GM19238 (cell line): ENCODE results near the gene MS4A18.
"Not testable (repeated sequence)": the region's sequence is repeated elsewhere in the genome, so short reads cannot be mapped to it uniquely, and the experiment has no call there.

ENCODE experiments used
- DNase-seq: peaks from one replicate; pipeline ENCODE4 v3.0.0; 2011; ENCODE audit warnings: low spot score; ENCODE audit not compliant: insufficient read length

The MS4A18 gene

GRCh38 chr11:60724420-60724819 lies at the start of gene MS4A18:
MS4A18 (plus strand) TSS chr11:60724720.
- DNase-seq, result no peak

GRCh38 chr11:60678231-60678630 lies 46.3 kb upstream of the MS4A18 start:
- not testable (repeated sequence) for DNase-seq

- no peak for DNase-seq
Measured at GRCh38 chr11:60679879-60680278, 44.6 kb upstream of the MS4A18 start.

GRCh38 chr11:60680455-60681119 lies 43.9 kb upstream of the MS4A18 start:
- no peak for DNase-seq

- DNase-seq, result not testable (repeated sequence)
Measured at GRCh38 chr11:60684541-60684848, 40.0 kb upstream of the MS4A18 start.

GRCh38 chr11:60691661-60692060 lies 32.9 kb upstream of the MS4A18 start:
- DNase-seq, result no peak

GRCh38 chr11:60699284-60699691 lies 25.2 kb upstream of the MS4A18 start, which contains the start of gene MS4A8:
MS4A8 (plus strand) TSS chr11:60699612; CDS start chr11:60700861, 1,249 bp downstream.
- DNase-seq, result no peak

GRCh38 chr11:60699936-60700335 lies 24.6 kb upstream of the MS4A18 start:
- DNase-seq, result no peak

GRCh38 chr11:60700689-60701468 lies 23.6 kb upstream of the MS4A18 start:
- DNase-seq, result no peak

GRCh38 chr11:60701469-60701818 lies 23.1 kb upstream of the MS4A18 start:
- no peak for DNase-seq

GRCh38 chr11:60703374-60703773 lies 21.1 kb upstream of the MS4A18 start:
- DNase-seq, result no peak

GRCh38 chr11:60705895-60706294 lies 18.6 kb upstream of the MS4A18 start:
- DNase-seq, result no peak

- no peak for DNase-seq
Measured at GRCh38 chr11:60706931-60707330, 17.6 kb upstream of the MS4A18 start.

- DNase-seq, result no peak
Measured at GRCh38 chr11:60710482-60710881, 14.0 kb upstream of the MS4A18 start.

- no peak for DNase-seq
Measured at GRCh38 chr11:60711276-60711675, 13.2 kb upstream of the MS4A18 start.

- not testable (repeated sequence) for DNase-seq
Measured at GRCh38 chr11:60713423-60713822, 11.1 kb upstream of the MS4A18 start.

- DNase-seq, result no peak
Measured at GRCh38 chr11:60717956-60718355, 6.6 kb upstream of the MS4A18 start.

GRCh38 chr11:60718524-60719316 lies 5.8 kb upstream of the MS4A18 start:
- DNase-seq, result no peak

GRCh38 chr11:60719391-60719790 lies 5.1 kb upstream of the MS4A18 start:
- DNase-seq, result no peak

GRCh38 chr11:60720460-60720859 lies 4.1 kb upstream of the MS4A18 start:
- no peak for DNase-seq

GRCh38 chr11:60725592-60725991 lies 1.1 kb downstream of the MS4A18 start:
- no peak for DNase-seq

GRCh38 chr11:60731586-60731985 lies 7.1 kb downstream of the MS4A18 start:
- DNase-seq, result no peak
